Fibroblast of lung (primary cell): ENCODE results near the gene FXYD4.

Source experiments
- CTCF ChIP-seq, 2 donors: IDR thresholded peaks in 1 of 2; conservative IDR thresholded peaks in 1 of 2; 1 replicate in 1 of 2; 2 replicates in 1 of 2; pipeline ENCODE4 v1.5.1; 2011 to 2012; ENCODE audit warnings: low read length in 2 of 2, control low read depth in 1 of 2, inconsistent platforms in 1 of 2, low read depth in 1 of 2, mild to moderate bottlenecking in 1 of 2
- EZH2 ChIP-seq: IDR thresholded peaks from 2 replicates; pipeline ENCODE4 v1.5.1; 2012; ENCODE audit warnings: low read length, control low read depth, mild to moderate bottlenecking; ENCODE audit errors: missing control alignments

- TF ChIP-seq CTCF (conservative IDR thresholded peaks at IDR 0.05 in 1 of 2, IDR thresholded peaks at IDR 0.05 in 1 of 2; ENCODE audit: low read depth in 1 of 2, low read length in 2 of 2): no peak
- no peak for TF ChIP-seq EZH2
Measured at GRCh38 chr10:43322331-43322730, 49.1 kb upstream of the FXYD4 start.
